ENCODE measurements around the gene CEACAM18. TPM values are rescaled to one million over a fixed set of nuclear protein-coding genes. Genes with fewer than 3 reads are reported as not detected.

Gene CEACAM18
- total and polyA plus RNA-seq, 2 donors (not counting 3 experiments of a cell fraction or from before 2014, with no cell fraction given), result not detected

- ChIA-PET CTCF (no interaction called here), POLR2A (no interaction called here)
- H3K27me3 ChIP-seq (ENCODE audit: control insufficient read depth in 2 of 2, insufficient read depth in 2 of 2, low read length in 2 of 2), result no peaks in the 10 kb centered on the region
These were observed 10.8 kb downstream of the CEACAM18 start for GRCh38 chr19:51489113-51489512.

More at GRCh38 chr19:51489113-51489512, 10.8 kb downstream of the CEACAM18 start:
- intact Hi-C loops (cut with micrococcal nuclease) (no loop called here), dilution Hi-C loops (cut with MboI; ENCODE audit: extremely low pct_ligation_motif_present, low sequenced_read_pairs) (no loop called here)
- no peak overlapping the region for H2AFZ ChIP-seq (ENCODE audit: low read depth, low read length)
- H3K36me3 ChIP-seq (ENCODE audit: control insufficient read depth in 2 of 2, extremely low read depth in 1 of 2, insufficient read depth in 2 of 2, low read length in 2 of 2), result no peaks in the 10 kb centered on the region
- TF ChIP-seq MYC (IDR thresholded peaks at IDR 0.05; ENCODE audit: low read depth, low read length), result no peak
- TF ChIP-seq EZH2 (IDR thresholded peaks at IDR 0.05; ENCODE audit: borderline replicate concordance, low read depth, low read length, severe bottlenecking), result no peak
- TF ChIP-seq, protein P1, sequence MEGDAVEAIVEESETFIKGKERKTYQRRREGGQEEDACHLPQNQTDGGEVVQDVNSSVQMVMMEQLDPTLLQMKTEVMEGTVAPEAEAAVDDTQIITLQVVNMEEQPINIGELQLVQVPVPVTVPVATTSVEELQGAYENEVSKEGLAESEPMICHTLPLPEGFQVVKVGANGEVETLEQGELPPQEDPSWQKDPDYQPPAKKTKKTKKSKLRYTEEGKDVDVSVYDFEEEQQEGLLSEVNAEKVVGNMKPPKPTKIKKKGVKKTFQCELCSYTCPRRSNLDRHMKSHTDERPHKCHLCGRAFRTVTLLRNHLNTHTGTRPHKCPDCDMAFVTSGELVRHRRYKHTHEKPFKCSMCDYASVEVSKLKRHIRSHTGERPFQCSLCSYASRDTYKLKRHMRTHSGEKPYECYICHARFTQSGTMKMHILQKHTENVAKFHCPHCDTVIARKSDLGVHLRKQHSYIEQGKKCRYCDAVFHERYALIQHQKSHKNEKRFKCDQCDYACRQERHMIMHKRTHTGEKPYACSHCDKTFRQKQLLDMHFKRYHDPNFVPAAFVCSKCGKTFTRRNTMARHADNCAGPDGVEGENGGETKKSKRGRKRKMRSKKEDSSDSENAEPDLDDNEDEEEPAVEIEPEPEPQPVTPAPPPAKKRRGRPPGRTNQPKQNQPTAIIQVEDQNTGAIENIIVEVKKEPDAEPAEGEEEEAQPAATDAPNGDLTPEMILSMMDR (IDR thresholded peaks at IDR 0.05; ENCODE audit: extremely low read depth in 1 of 2, insufficient read depth in 1 of 2, low read depth in 1 of 2, low read length in 2 of 2), result no peak
- TF ChIP-seq MAX (IDR thresholded peaks at IDR 0.05; ENCODE audit: insufficient read depth, insufficient read length), result no peak
- no peak for TF ChIP-seq JUN (IDR thresholded peaks at IDR 0.05; ENCODE audit: borderline replicate concordance, insufficient read depth, insufficient read length, low read depth)
- no peak for TF ChIP-seq GATA2 (IDR thresholded peaks at IDR 0.05; ENCODE audit: insufficient read depth, insufficient read length, low read depth, low read length)
- TF ChIP-seq POLR2AphosphoS5 (IDR thresholded peaks at IDR 0.05; ENCODE audit: insufficient read depth, low read depth, low read length), result no peak
- no peak for TF ChIP-seq FOS (IDR thresholded peaks at IDR 0.05; ENCODE audit: borderline replicate concordance, insufficient read depth, low read length)
- no peak overlapping the region for H3K4me2 ChIP-seq (ENCODE audit: insufficient read depth, low read length)
- no peaks in the 10 kb centered on the region for H4K20me1 ChIP-seq (replicated peaks; ENCODE audit: control insufficient read depth, extremely low read depth, insufficient read depth, low read length)
- no peaks in the 10 kb centered on the region for H3K9me1 ChIP-seq (replicated peaks; ENCODE audit: control insufficient read depth, extremely low read depth, insufficient read depth, low read length)
- H3K79me2 ChIP-seq (ENCODE audit: control insufficient read depth, insufficient read depth, low read length), result no peaks in the 10 kb centered on the region
- BruUV-seq (replicated peaks), result no TSS peak
- DNase-seq (ENCODE audit: low read depth, low spot score) (no peak), FAIRE-seq (no peak)
- no peak overlapping the region for H3K27ac ChIP-seq (ENCODE audit: insufficient read depth, low read depth, low read length)
- H3K9me3 ChIP-seq (replicated peaks; ENCODE audit: control insufficient read depth, insufficient read depth, low read length), result no peaks in the 10 kb centered on the region
- no peaks in the 10 kb centered on the region for H3K4me1 ChIP-seq (ENCODE audit: control insufficient read depth, extremely low read depth, insufficient read depth, low read length)
- no peak overlapping the region for H3K4me3 ChIP-seq (replicated peaks in 1 of 3; ENCODE audit: insufficient read depth in 1 of 3, low read depth in 1 of 3, low read length in 3 of 3)
- no peak overlapping the region for H3K9ac ChIP-seq (replicated peaks; ENCODE audit: extremely low read depth, insufficient read depth, low read length)
